Stimulated activated CD4-positive, alpha-beta T cell treated with anti-CD3 and anti-CD28 coated beads, Interleukin-1b, Interleukin-23, amount 100 ng/mL, for 24 hours (primary cell): ENCODE measurements around the gene NTF4.
A peak's percentile ranks its signal among the peaks of the same experiment; 100 is the strongest.
"Not testable (repeated sequence)": the region's sequence is repeated elsewhere in the genome, so short reads cannot be mapped to it uniquely, and the experiment has no call there.

Source experiments
- DNase-seq, 4 experiments: peaks; one replicate each; pipeline ENCODE4 v3.0.0-alpha.2; 2020; ENCODE audit warnings: low read depth in 4 of 4, low spot score in 1 of 4

NTF4 gene

GRCh38 chr19:49024233-49024632 lies 40.4 kb downstream of the NTF4 start, which contains the start of gene CGB3:
Gene CGB3, minus strand, starts transcription at chr19:49024333. Its CDS starts 362 bp downstream, at chr19:49023971.
- not testable (repeated sequence) for DNase-seq

GRCh38 chr19:49022116-49022515 lies 42.5 kb downstream of the NTF4 start:
- DNase-seq = no peak

GRCh38 chr19:49020931-49021895 lies 43.4 kb downstream of the NTF4 start:
- no peak for DNase-seq

GRCh38 chr19:49020342-49020741 lies 44.3 kb downstream of the NTF4 start:
- DNase-seq = no peak

DNA sequence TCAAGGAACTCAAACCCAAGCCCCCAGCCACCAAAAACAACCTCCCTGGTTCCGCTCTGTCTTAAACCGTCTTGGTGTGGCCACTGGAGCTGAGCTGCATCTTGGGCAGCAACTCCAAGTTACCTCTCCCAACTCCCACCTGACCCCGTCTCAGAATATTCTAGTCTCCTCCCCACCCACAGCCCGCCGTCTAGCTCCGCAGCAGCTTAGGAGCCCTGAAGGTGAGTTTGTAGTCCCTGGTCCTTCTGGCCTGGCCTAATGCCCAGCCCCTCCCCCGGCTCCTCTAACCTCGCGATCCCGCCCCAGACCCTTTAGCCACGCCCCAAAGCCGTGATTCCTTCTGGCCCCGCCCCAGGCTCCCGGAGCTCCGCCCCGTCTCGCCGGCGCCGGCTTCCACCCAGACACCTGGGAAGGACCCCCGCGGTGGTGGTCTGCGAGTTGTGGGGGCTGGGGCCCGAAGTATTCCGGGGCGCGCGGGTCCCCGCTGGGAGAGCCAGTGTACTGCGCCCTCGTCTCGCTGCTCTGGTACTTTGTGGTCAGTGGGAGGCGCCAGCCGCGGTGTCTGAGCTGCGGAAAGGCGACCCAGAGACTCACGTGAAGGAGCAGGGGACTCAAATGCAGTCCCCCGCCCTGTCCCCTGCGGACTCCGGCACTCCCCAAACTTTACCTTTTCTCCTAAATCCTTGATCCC lies 45.2 kb downstream of the NTF4 start:
- peak; percentile 24 to 58 (median 46) for DNase-seq

DNA sequence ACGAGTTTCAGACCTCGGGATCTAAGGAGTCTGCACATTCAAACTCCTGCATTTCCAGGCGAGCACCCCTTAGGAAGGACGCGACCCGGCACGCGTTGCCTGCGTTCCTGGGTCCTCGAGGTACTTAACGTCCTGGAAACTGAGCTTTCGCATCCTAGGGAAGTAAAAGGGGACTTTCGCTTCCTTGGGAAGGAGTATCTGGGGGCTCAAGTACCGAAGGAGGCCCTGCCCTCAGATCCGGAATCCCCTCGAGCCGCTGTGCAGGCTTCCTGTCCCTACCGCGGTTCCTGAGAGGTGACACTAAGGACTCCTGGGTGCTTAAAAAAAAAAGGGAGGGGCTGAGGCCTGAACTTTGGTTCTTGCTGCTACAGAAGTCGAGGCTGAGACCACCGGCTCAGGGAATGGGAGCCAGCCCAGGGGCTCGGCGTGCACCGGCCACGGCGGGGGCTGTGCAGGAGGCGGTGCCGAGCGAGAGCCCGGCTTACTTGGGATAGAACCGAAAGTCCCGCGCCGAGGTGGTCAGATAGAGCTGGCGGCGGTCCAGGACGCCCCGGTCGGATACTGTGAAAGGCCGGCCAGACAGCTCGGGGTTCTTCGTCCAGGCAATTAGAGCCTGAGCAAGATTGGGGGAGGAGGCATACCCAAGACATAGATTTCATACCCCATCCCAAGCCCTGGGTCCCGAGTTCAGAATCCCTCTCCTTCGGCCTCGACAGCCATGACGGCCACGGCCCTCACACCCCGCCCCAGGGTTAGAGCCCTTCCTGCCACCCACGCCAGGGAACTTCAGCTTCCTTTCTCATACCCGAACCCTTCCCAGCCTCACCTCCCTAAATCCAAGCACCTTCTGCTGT lies 46.0 kb downstream of the NTF4 start:
- DNase-seq = not testable (repeated sequence)

DNA sequence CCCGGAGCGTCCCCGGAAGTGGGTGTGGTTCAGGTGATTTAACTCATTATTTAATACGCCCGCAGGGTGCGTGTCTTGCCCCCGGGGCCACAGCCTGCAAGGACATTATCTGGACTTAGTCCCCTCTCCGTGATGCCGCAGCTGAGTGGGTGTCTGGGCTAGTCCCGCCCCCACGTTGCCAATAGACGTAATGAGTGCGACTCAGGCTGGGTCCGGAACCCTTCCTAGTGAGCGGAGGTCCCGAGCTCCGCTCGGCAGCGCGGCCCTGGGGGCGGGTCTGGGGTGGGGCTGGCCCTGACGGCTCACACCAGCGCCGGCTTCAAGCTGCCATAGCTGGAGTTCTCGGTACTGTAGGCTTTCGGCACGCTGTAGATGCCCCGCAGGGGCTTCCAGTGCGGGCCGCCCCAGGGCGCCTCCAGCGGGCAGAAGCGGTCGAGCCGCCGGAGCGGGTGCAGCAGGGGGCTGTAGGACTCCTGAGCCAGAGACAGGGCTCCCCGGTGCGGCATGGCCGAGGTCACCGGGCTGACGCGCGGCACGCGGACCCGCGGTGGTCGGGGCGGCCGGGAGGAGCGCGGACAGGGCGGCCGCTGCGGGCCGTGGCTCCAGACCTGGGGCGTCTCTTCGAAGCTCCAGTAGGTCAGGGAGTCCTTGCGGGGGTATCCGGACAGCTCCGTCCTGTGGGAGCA lies 46.8 kb downstream of the NTF4 start:
- DNase-seq = peak in 2 of 4 experiments; percentile 33 to 46

DNA sequence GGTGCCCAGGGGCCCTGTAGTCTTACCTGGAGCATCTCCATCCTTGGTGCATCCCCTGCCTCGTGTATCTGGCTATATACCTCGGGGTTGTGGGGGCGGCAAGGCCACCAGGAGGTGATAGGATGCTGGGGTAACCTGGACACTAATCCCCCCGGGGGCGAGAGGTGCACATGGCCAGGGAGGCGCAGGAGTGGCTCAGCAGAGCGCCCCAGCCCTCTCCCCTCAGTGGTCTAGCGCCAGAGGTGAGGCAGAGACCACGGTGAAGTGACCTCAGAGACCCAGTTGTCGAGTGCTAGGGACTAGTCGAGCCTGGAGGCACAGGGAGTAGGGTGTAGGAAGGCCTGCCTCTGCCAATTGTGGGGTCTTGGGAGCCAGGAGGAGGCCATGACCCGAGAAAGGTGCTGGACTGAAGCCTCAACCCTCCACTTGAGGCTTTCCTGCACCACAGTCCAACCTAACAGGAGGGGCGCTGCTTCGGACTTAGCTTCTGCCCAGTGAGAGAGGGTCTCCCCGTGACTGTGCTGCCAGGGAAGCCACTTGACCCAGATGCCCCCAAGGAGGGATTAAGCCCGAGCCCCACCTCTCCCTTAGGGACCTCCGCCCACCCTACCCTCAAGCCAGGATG lies 47.5 kb downstream of the NTF4 start, which contains the start of gene LHB:
Gene LHB (minus strand): TSS at position 51 of the 625 bp plus-strand sequence. CDS start 10 bp downstream, at position 41.
- no peak for DNase-seq

GRCh38 chr19:49016067-49016839 lies 48.4 kb downstream of the NTF4 start:
- no peak for DNase-seq

DNA sequence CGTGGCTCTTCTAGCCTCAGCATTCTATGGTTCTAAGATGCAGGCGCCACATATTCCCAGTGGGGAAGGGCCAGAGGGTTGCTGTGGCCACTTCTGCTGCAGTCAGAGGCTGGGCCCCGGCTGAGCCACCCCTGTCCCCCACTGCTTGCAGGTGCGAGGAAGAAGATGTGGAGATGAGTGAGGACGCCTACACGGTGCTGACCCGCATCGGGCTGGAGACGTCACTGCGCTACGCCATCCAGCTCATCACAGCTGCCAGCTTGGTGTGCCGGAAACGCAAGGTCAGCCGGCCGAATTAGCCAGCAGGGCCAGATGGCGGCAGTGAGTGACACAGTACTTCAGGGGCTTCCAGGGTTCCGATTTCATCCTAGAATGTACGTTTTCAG lies 49.8 kb downstream of the NTF4 start:
- DNase-seq = no peak

DNA sequence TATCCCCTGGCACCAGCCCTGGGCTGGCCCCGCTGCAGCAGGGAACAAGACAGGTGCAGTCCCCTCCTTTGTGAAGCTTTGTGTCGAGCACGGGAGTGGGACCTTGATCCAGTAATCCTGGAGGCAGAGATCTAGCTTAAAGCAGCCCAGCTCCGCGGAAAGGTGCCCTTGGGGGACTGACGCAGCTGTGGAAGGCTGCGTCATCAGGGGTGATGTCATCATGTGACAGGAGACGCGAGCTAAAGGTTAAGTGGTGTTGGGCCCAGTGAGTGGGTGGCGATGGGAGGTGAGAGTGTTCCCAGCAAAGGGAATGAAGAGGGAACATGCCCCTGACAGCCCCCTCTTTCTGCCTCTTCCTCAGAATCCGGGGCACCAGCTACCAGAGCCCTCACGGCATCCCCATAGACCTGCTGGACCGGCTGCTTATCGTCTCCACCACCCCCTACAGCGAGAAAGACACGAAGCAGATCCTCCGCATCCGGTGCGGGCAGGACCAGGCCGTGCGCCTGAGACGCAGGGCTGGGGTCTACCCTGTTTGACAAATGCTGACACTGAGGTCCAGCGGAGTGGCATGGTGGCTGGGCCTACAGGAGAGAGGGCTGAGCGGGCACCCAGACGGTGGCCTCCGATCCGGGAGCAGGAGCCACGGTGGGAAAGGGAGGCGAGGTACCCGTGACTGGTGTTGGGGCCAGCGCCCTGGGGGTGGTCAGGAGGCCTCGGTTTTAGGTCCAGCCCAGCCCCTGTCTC lies 50.3 kb downstream of the NTF4 start:
- no peak for DNase-seq

GRCh38 chr19:49011194-49011593 lies 53.4 kb downstream of the NTF4 start:
- no peak for DNase-seq
